GM08714 (cell line): ENCODE measurements around the gene RNF112.

Experiments used
- H3K4me3 ChIP-seq: fragments of 200-500 bp; sonication (Bioruptor generic); 2 replicates; pipeline ENCODE4 v1.5.1; 2014; ENCODE audit warnings: mild to moderate bottlenecking, low read length, inconsistent platforms
- ZNF274 ChIP-seq: IDR thresholded peaks from 2 replicates; pipeline ENCODE4 v1.6.1; 2012; ENCODE audit warnings: mild to moderate bottlenecking, low read depth, low read length

The RNF112 gene

GRCh38 chr17:19410875-19411620 is at the start of gene RNF112:
TSS of gene RNF112 (plus strand) at chr17:19411232. CDS start at chr17:19411409, 177 bp downstream.
- H3K4me3 ChIP-seq, result no peak within 1 kb of the TSS
- no peak for TF ChIP-seq ZNF274

GRCh38 chr17:19361326-19361725 is 49.7 kb upstream of the RNF112 start:
- no peak for TF ChIP-seq ZNF274
- no peak overlapping the region for H3K4me3 ChIP-seq

- H3K4me3 ChIP-seq, result peak overlapping the region; percentile 65
- no peak for TF ChIP-seq ZNF274
Observed at GRCh38 chr17:19361944-19362276, 49.1 kb upstream of the RNF112 start.

- no peak for TF ChIP-seq ZNF274
- peak within 1 kb of the TSS; percentile 65 for H3K4me3 ChIP-seq
Observed at GRCh38 chr17:19362277-19363113, 48.5 kb upstream of the RNF112 start, which contains the start of gene B9D1. TSS of gene B9D1 (minus strand) at chr17:19362723. CDS start at chr17:19362569, 154 bp downstream.

- no peak overlapping the region for H3K4me3 ChIP-seq
Observed at GRCh38 chr17:19363114-19363438, 48.0 kb upstream of the RNF112 start.

GRCh38 chr17:19363460-19364035 is 47.5 kb upstream of the RNF112 start:
- TF ChIP-seq ZNF274, result no peak
- H3K4me3 ChIP-seq, result no peak overlapping the region

More at GRCh38 chr17:19363114-19363438, 48.0 kb upstream of the RNF112 start:
- TF ChIP-seq ZNF274, result no peak

GRCh38 chr17:19364699-19365498 is 46.1 kb upstream of the RNF112 start:
- H3K4me3 ChIP-seq, result no peak overlapping the region
- TF ChIP-seq ZNF274, result no peak

- no peak overlapping the region for H3K4me3 ChIP-seq
- TF ChIP-seq ZNF274, result no peak
Observed at GRCh38 chr17:19365499-19365817, 45.6 kb upstream of the RNF112 start.

- H3K4me3 ChIP-seq, result no peak overlapping the region
- no peak for TF ChIP-seq ZNF274
Observed at GRCh38 chr17:19365833-19366636, 45.0 kb upstream of the RNF112 start.

GRCh38 chr17:19366637-19366972 is 44.4 kb upstream of the RNF112 start:
- H3K4me3 ChIP-seq, result no peak overlapping the region
- TF ChIP-seq ZNF274, result no peak

- TF ChIP-seq ZNF274, result no peak
- no peak overlapping the region for H3K4me3 ChIP-seq
Observed at GRCh38 chr17:19368229-19368628, 42.8 kb upstream of the RNF112 start.

GRCh38 chr17:19369107-19369778 is 41.8 kb upstream of the RNF112 start:
- H3K4me3 ChIP-seq, result no peak overlapping the region
- TF ChIP-seq ZNF274, result no peak
